Activated CD4-positive, alpha-beta T cell treated with anti-CD3 and anti-CD28 coated beads for 24 hours (primary cell): Measurements from ENCODE around the gene LANCL2.
"Not testable (repeated sequence)": the region's sequence is repeated elsewhere in the genome, so short reads cannot be mapped to it uniquely, and the experiment has no call there.

Experiments
- DNase-seq, 2 donors: peaks; one replicate each; pipeline ENCODE4 v3.0.0-alpha.2; 2020; ENCODE audit warnings: low read depth in 2 of 2

Gene LANCL2

DNA sequence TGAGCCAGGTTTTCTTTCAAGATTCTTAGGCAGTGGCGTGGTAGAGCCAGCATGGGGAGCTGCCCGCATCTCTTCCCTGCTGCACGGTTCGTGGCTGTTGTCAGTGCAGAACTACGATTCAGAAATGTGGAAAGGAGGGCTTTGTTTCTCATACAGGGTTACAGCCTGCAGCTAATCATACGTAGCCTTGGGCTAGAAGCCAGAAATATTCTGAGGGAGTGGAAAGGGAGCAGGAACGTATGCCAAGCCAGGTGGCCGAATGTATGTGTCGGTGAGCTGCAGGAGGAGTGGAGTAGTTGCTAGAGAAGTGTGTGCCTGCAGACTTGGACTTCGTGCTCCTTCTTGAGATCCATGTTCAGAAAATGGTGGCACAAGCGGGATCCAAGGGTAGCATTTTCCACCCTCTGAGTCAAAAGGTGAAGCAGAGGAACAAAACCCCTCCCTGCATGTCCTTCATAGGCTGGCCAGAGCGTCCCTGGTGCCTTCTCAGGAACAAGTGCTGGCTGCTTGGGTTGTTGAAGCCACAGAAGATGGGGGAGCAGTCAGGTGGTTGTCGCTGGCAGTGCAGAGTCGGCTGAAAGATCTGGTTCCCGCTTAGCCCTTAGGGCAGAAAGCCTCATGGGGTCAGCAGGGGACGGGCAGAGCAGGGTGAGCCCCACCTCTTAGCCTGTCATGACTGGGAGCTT, 40.9 kb downstream of the LANCL2 start:
- no peak for DNase-seq

DNA sequence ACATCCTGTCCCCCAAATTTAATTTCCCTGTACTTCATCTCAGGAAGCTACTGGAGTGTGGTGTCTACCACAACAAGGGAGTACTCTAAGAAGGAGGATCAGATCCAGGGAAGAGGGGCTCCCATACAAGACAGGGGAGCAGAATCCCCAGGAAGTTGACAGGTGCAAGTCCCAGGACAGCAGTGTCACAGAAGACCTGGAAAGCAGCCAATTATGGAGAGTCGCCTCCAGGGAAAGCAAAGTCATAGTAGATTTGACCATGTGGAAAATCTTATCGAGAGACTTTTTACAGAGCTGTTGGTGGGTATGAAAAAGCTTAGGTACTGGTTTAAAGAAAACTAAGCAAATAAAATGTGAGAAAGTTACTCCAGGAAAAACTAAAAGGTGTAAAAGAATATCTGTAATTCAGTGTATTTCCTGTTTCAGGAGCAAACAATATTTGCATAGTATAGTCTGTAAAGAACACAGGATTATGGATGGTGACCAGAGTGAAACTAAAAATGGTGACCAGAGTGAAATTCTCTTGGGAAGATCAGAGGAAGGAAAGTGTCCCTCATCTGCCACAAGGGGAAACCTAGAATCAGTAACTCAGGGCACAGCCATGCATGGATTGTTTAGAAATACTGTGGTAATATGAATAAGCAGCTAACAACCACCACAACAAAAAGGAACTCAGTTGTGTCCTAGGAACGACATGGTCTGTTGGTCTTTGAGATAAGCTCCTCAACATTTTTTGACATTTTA, 44.5 kb downstream of the LANCL2 start:
- no peak for DNase-seq

DNA sequence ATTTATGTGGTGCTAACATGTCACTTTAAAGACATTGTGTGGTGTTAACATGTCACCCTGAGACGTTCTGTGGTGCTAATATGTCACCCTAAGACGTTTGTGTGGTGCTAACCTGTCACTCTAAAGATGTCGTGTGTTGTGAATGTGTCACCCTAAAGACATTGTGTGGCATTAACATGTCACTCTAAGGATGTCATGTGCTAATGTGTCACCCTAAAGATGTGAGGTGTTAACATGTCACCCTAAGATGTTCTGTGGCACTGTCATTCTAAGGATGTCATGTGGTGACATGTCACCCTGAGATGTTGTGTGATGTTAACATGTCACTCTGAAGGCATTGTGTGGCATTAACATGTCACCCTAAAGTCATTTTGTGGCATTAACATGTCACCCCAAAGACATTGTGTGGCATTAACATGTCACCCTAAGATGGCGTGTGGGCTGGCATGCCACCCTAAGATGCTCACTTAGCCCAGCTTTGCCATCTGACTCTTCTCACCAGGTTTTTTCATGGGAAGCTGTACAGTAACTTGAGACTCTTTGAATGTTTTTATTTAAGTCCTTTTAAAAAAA, 45.6 kb downstream of the LANCL2 start:
- no peak for DNase-seq

DNA sequence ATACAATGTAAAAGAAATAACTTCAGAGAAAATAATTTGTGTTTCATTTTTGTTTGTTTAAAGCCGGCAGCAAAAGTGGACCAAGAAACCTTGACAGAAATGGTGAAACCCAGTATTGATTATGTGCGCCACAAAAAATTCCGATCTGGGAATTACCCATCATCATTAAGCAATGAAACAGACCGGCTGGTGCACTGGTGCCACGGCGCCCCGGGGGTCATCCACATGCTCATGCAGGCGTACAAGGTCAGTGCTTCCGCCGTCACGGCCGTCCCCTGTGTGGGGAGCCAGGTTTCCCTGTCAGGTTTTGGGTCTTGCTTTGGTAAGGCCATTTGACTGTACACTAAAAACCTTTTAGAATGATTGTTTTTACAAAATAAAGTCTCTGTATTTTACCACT, 46.7 kb downstream of the LANCL2 start:
- no peak for DNase-seq

DNA sequence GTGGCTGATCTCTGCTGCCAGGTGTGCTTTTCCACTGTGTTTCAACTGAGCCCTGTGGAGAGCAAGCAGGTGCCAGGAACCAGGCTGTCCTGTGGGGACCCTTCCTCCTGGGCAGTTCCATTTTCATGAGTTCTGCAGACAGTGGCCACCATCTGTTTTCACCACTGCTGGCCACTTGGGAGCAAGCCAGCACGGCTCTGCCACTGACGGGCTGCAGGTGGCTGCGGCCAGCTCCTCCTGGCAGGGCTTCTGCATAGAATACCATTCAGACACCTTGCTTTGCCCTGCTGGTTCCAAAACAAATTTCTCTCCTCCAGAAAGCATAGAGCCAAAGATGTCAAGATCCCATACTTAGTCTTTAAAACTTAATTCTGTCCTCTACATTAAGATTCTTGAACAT, 48.3 kb downstream of the LANCL2 start:
- DNase-seq, result no peak

DNA sequence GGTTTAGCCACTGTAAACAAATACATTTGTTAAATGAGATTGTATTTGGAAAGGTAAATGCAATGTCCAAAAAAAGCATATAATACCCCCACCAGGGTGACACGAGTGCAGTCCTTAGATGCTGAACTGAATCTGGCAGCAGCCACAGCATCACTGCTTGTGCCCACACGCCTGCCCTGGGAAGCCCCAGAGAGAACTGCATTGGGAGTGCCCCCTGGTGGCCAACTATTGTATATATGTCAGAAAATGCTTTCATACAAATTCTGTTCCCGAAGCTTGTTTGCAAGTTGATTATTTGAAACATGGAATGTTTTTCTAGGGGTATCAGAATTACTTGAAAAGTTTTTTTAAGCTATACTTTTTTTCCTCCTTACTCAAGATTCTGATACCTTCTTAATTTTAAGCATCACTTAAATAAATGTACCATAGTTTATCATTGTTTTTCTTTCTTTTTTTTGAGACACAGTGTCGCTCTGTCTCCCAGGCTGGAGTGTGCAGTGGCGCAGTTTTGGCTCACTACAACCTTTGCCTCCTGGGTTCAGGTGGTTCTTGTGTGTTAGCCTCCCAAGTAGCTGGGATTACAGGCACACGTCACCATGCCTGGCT, 50.1 kb downstream of the LANCL2 start:
- peak; percentile 81 to 84 for DNase-seq

DNA sequence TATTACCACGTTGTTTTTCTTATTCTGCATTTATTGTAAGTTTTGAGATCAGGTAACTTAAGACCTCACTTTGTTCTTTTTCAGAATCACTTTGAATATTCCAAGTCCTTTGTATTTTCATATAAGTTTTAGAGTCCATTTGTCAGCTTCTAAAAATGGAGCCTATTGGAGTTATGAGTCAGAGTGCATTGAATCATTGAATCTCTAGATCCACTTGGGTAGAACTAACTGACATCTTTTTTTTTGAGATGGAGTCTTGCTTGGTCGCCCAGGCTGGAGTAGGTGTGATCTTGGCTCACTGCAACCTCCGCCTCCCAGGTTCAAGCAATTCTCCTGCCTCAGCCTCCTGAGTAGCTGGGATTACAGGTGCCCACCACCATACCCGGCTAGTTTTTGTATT, 52.3 kb downstream of the LANCL2 start:
- not testable (repeated sequence) for DNase-seq

DNA sequence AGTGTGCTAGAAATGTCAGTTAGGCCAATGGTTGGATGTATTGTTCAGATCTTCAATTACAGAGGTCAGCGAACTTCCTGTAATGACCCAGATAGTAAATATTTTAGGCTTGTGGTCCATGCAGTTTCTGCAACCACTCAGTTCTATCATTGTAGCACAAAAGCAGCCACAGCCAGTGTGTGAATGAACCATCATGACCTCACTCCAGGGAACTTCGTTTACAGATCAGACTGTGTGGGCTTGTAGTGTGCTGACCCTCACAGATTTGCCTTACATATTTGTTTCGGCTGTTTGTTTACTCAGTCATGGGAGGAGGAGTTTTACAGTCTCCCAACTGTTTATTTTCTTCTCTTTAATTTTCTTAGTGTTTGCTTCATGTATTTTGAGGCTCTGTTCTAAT, 55.4 kb downstream of the LANCL2 start:
- DNase-seq, result no peak

DNA sequence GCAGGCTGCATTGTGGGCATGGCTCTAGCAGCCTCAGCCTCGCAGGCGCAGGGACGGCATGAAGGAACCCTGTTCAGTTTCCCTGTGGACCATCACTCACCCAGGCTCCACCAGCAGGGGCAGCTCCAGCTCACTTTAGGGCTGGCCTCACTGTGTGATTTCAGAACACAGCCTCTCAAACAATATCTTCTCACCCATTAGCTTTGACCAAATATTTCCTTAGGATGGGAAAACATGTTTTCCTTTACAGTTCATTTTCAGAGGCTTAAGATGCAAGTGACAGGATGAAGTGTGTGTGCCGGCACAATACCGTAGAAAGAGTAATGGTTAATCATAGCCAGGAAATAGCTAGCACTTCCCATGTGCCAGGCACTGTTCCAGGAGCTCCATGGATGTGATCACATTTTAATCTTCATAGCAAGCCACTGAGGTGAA, 58.2 kb downstream of the LANCL2 start:
- DNase-seq, result no peak

DNA sequence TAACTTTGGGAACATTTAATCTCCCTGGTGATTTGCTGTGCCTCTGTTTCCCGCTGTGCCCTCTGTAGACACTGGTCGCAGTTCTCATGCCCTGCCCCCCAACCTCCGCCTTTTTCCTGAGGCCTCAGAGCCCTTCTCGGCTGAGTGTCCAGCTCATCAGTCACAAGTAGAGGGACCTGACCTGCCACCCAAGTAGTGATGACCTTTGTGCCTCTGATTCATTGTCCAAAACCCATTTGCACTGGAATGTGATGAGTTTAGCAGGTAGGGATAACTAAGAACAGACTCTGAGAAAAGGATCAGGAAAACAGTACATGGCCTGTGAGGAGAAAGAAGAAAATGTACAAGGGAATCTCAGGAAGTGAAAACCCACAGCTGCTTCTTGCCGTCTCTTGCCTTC, 58.8 kb downstream of the LANCL2 start:
- no peak for DNase-seq

DNA sequence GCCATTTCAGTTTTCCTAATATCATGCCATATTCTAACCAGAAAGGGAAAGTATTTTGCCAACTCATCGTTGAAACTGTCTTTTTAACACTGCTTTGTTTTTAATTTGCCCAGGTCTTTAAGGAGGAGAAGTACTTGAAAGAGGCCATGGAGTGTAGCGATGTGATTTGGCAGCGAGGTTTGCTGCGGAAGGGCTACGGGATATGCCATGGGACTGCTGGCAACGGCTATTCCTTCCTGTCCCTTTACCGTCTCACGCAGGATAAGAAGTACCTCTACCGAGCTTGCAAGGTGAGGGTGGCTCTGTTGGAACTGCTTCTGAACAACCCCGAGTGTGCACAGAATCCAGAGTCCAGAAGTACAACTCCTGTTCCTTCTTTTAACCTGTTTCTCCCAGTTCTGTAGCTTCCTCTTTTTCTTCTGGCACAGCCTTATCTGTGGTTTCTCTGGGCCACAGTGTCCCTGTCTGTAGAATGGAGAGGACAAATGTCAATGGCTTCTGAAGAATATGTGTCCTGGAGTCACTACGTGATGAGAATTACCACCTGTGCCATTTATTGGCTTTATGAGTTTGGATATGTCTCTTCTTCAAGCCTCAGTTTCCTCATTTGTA, 60.1 kb downstream of the LANCL2 start:
- DNase-seq, result no peak

DNA sequence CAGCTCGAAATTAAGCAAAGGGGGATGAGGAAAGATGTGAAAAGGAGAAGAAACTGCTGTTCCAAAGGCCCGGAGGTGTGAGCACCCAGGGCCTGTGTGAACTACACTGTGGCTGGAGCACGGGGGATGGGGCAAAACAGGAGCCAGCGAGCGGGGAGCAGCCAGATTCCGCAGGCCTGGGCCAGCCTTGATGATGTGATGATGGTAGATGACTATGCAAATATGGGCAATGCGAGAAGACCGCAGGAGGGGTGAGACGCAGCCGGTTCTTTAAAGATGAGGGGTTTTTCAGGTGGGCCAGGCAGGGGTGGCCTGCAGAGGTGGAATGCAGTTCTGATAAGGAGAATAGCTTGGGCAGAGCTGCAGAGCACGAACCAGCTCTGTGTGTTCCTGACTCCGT, 61.5 kb downstream of the LANCL2 start:
- no peak for DNase-seq

DNA sequence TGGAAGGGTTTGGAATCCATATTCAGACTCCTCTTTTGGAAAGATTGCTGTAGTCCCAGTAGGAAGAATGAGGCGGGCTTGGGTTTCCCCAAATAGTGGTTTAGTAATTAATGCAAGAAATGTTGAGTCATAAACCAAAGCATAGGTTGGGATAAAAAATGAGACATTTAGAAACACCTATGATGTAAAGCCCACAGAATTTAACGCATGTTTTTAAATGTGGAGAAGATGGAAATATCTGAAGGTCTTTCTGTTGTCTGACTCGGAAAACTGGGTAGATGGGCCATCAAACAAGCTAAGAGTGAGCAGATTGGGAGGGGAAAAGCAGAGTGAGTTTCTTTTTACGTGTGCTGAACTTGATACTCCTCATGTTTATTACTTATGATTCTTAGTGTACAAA, 62.2 kb downstream of the LANCL2 start:
- DNase-seq, result no peak

DNA sequence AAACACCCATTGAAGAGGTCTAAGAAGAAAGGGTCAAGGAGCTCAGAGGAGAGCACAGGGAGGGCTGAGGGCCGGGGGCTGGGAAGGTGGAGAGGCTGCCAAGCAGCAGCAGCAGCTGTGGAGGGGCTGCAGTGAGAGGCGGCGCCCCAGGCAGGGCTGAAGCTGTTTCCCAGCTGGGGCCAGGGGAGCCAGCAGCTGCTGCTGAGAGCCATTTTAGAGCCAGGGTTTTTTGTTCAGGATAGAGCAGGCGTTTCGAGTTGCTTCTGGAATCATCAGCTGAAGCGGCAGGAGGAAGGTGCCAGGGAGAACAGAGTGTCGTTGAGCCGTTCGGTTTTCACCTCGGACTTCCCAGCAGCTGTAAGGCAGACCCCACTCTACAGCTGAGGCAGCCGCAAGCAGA, 62.7 kb downstream of the LANCL2 start:
- DNase-seq, result no peak

DNA sequence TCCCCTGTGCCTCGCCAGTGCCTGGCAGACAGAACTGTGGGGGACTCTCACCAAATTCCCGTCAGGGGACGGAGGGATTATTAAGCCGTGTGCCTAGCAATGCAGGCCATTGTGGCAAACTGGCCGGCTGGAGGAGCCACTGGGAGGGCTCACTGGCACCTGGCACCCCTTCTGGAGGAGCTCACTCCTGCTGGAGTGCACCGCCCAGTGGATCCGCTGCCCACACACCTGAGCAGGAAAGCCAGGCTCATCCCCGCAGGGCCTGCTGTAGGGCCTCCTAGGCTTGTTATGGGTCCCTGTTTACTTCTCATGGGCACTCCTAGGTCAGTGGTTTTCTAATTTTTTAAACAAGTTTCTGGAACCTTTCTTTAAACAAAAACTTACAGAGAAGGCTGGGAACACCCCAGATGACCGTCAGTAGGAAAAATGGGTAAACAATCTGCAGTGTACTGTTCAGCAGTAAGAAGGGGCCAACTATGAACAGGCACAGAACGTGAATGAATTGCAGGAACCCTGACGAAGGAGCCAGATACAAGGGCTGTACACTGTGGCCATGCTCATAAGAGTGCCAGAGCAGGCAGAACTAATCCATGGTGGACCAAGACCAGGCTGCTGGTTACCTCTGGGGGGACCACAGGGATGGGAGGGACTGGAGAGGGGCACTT, 64.8 kb downstream of the LANCL2 start:
- DNase-seq, result no peak

DNA sequence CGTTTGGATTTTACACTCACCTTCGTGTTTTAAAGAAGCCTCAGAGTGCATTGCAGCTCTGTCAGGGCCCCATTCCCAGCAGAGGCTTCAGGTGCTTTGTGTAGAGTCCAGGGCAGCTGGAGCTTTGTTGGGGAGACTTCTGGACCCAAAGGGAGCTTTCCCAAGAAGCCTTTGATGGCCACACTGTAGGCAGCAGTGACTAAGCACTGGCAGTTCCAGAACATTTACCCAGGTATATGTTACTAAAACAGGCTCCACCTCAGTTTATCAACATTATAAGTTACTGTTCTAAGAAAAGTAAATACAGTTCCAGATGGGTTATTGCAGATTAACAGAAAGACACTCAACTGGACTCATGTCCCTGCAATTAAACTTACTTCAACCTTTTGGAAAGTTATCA, 66.8 kb downstream of the LANCL2 start:
- no peak for DNase-seq

DNA sequence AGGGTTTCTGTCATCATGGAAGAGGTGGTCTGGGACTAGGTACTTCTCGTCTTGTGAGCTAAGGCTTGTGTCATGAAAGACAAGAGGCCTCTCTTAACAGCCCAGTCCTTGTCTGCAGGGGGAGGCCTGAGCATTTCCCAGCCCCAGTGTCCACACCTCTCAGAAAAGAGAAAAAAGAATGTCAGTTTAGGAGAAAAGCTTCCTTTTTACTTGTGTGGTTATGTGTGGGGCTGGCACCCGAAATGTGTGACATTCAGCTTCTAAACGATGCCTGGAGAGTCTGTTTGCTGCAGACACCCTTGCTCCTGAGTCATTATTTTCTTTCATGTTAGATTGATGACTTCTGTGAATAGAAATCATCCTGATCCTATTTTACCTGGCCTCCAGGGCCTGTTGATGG, 67.4 kb downstream of the LANCL2 start:
- no peak for DNase-seq

DNA sequence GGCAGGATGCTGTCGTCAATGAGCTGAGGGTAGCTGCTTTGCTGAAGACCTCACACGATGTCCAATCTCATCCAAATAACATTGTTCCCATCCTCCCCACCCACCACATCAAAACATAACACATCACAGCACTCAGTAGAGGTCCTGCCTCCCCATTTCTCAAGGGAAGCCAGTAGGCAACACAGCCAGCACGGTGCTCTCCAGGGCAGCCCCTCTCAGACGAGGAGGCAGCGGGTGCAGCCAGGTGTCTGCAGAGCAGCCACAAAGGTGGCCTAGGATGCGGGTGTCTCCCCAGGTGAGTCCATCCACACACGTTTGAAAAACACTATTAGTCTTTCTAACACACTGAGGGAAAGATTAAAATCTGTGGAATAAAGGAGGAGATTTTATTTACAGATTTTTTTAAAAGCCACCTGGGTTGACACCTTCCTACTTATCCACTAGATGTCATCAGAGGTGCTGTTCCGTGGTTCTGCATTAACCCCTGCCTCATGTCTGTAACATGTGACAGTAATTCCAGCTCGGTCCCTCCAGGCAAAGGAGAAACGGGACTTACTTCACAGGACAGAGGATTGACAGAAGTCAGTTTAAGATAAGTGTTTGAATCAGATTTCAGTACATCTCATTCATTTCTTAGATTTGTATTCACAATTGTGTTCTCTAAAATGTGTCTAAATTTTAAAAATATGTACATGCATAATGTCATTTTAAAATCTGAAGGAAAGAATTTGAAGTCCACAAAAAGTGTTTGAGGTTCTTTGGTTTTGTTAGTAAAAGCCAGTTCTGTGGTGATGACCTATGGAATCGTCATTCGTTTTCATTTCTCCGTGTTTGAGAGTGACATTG, 68.0 kb downstream of the LANCL2 start:
- DNase-seq, result no peak

DNA sequence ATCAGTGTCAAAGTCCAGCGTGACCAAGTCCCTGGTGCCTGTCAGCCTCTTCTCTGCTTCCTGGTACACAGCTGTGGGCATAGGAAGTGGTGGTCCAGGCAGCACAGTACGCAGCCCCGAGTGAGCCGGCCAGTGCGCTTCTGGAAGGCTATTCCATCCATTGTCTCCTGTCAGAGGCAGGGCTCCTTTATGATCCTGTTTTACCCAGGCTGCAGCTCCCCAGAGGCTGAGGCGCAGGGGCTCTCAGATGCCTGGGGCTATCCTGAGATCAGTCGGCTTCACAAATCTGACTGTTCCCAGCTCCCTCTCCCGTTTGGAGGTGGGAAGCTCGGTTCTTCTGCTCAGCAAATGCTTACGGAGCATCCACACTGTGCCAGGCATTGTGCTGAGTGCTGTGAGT, 70.3 kb downstream of the LANCL2 start:
- no peak for DNase-seq

DNA sequence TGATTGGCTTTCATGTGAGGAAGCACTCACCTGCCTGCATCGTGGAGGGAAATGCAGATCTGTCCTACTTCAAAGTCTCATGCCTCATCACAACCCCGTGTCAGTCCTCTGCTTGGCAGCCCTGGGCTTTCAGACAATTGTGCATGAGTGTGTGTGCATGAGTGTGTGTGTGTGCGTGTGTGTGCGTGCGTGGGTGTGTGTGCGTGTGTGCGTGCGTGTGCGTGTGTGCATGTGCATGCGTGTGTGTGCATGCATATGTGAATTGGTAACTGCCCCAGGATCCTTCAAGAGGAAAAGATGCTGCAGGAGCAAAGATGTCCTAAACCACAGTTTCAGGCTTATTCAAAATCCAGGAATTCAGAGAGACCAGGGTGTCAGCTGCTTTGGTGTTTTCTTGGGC, 71.3 kb downstream of the LANCL2 start:
- DNase-seq, result no peak

DNA sequence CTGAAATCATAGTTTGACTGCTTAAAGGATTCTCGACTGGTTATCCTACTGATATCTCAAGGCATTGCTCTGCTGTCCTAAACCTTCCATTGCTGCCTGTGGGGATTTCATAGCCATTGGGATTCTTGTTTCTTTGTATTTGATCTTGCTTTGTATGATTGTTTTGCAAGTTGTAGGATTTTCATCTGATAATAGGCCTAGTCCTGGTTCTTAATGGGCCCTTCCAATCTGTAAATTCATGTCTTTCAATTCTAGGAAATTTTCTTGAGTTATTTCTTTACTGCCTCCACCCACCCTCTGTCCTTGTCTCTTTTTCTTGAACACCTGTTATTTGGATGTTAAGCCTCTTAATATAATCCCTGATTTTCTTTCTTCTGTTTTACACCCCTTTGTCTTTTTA, 72.2 kb downstream of the LANCL2 start:
- no peak for DNase-seq
